Measurements from ENCODE around the gene TTC19. TPM values are rescaled to one million over a fixed set of nuclear protein-coding genes. Genes with fewer than 3 reads are reported as not detected.

Gene TTC19
- total and polyA plus RNA-seq, 2 experiments from 2014 or later = 26.3 to 45.3 TPM

- H3F3A ChIP-seq (ENCODE audit: insufficient read depth) = peaks cover 16% of the 10 kb centered on the region
- H2AFZ ChIP-seq = no peak overlapping the region
- in situ Hi-C loops (cut with MboI) = no loop called here
- peaks cover 11% of the 10 kb centered on the region; the same call in 1 of the 2 replicates for H3K4me1 ChIP-seq (ENCODE audit: insufficient read depth)
- H3K9me3 ChIP-seq (ENCODE audit: low read depth) = no peaks in the 10 kb centered on the region
- H3K79me2 ChIP-seq (ENCODE audit: insufficient read depth) = peaks cover 36% of the 10 kb centered on the region
- no peaks in the 10 kb centered on the region for H3K36me3 ChIP-seq (ENCODE audit: low read depth)
- no peak for DNase-seq
- H4K20me1 ChIP-seq (ENCODE audit: insufficient read depth) = no peaks in the 10 kb centered on the region
- H3K4me3 ChIP-seq = no peak overlapping the region
- H3K9ac ChIP-seq = no peak overlapping the region
- H3K4me2 ChIP-seq (ENCODE audit: unreplicated experiment) = no peak overlapping the region
- TF ChIP-seq EZH2 (IDR thresholded peaks at IDR 0.05; ENCODE audit: insufficient read depth, poor library complexity, severe bottlenecking) (no peak), EZH2phosphoT487 (IDR thresholded peaks at IDR 0.05; ENCODE audit: insufficient read depth, low read depth) (no peak)
- no peaks in the 10 kb centered on the region for H3K27me3 ChIP-seq (replicated peaks; ENCODE audit: insufficient read depth)
- 86 to 88% methylated on average over 22 of the region's 22 CpGs for WGBS, 2 experiments (ENCODE audit: low coverage in 1 of 2, low lambda C conversion rate in 2 of 2, missing lambda C conversion rate in 2 of 2)
- H3K9me2 ChIP-seq (ENCODE audit: insufficient read depth) = no peaks in the 10 kb centered on the region
- no peak overlapping the region for H3K27ac ChIP-seq
These were observed 46.5 kb upstream of the TTC19 start for GRCh38 chr17:15952916-15953790.

- H3K27me3 ChIP-seq (replicated peaks; ENCODE audit: insufficient read depth) = no peaks in the 10 kb centered on the region
- WGBS, 2 experiments (ENCODE audit: low coverage in 1 of 2, low lambda C conversion rate in 2 of 2, missing lambda C conversion rate in 2 of 2) = 30 to 34% methylated on average over 5 of the region's 5 CpGs
- H2AFZ ChIP-seq = no peak overlapping the region
- DNase-seq = peak; percentile 95
- no peaks in the 10 kb centered on the region for H4K20me1 ChIP-seq (ENCODE audit: insufficient read depth)
- TF ChIP-seq EZH2 (IDR thresholded peaks at IDR 0.05; ENCODE audit: insufficient read depth, poor library complexity, severe bottlenecking) (no peak), EZH2phosphoT487 (IDR thresholded peaks at IDR 0.05; ENCODE audit: insufficient read depth, low read depth) (no peak)
- peaks cover 26% of the 10 kb centered on the region for H3F3A ChIP-seq (ENCODE audit: insufficient read depth)
- H3K4me2 ChIP-seq (ENCODE audit: unreplicated experiment) = no peak overlapping the region
- no peak overlapping the region for H3K27ac ChIP-seq
- in situ Hi-C loops (cut with MboI) = no loop called here
- peaks cover 20% of the 10 kb centered on the region for H3K4me1 ChIP-seq (ENCODE audit: insufficient read depth)
- H3K36me3 ChIP-seq (ENCODE audit: low read depth) = no peaks in the 10 kb centered on the region
- peaks cover 28% of the 10 kb centered on the region for H3K79me2 ChIP-seq (ENCODE audit: insufficient read depth)
- H3K9ac ChIP-seq = no peak overlapping the region
- H3K9me3 ChIP-seq (ENCODE audit: low read depth) = no peaks in the 10 kb centered on the region
- no peak overlapping the region for H3K4me3 ChIP-seq
- H3K9me2 ChIP-seq (ENCODE audit: insufficient read depth) = no peaks in the 10 kb centered on the region
These were observed 45.4 kb upstream of the TTC19 start for GRCh38 chr17:15954222-15954621.

GRCh38 chr17:15955793-15956541 is 43.7 kb upstream of the TTC19 start:
- Histone ChIP-seq H3K4me1 (ENCODE audit: insufficient read depth) (peaks cover 27% of the 10 kb centered on the region), H3K27ac (no peak overlapping the region), H3K9ac (no peak overlapping the region), H3K27me3 (replicated peaks; ENCODE audit: insufficient read depth) (no peaks in the 10 kb centered on the region), H3K36me3 (ENCODE audit: low read depth) (no peaks in the 10 kb centered on the region), H2AFZ (no peak overlapping the region), H3K9me2 (ENCODE audit: insufficient read depth) (no peaks in the 10 kb centered on the region), H3K9me3 (ENCODE audit: low read depth) (no peaks in the 10 kb centered on the region), H3K4me2 (ENCODE audit: unreplicated experiment) (no peak overlapping the region), H4K20me1 (ENCODE audit: insufficient read depth) (no peaks in the 10 kb centered on the region), H3K4me3 (no peak overlapping the region), H3K79me2 (ENCODE audit: insufficient read depth) (peaks cover 19% of the 10 kb centered on the region), H3F3A (ENCODE audit: insufficient read depth) (peaks cover 35% of the 10 kb centered on the region)
- 85% methylated on average over 14 of the region's 14 CpGs for WGBS, 2 experiments (ENCODE audit: low coverage in 1 of 2, low lambda C conversion rate in 2 of 2, missing lambda C conversion rate in 2 of 2)
- TF ChIP-seq EZH2 (IDR thresholded peaks at IDR 0.05; ENCODE audit: insufficient read depth, poor library complexity, severe bottlenecking) (no peak), EZH2phosphoT487 (IDR thresholded peaks at IDR 0.05; ENCODE audit: insufficient read depth, low read depth) (no peak)
- in situ Hi-C loops (cut with MboI) = no loop called here
- DNase-seq = no peak

GRCh38 chr17:15957206-15957605 is 42.4 kb upstream of the TTC19 start:
- Histone ChIP-seq H3K4me3 (no peak overlapping the region), H3K9ac (no peak overlapping the region), H3K9me3 (ENCODE audit: low read depth) (no peaks in the 10 kb centered on the region), H2AFZ (no peak overlapping the region), H4K20me1 (ENCODE audit: insufficient read depth) (no peaks in the 10 kb centered on the region), H3F3A (ENCODE audit: insufficient read depth) (peaks cover 35% of the 10 kb centered on the region), H3K4me2 (ENCODE audit: unreplicated experiment) (no peak overlapping the region), H3K27me3 (replicated peaks; ENCODE audit: insufficient read depth) (no peaks in the 10 kb centered on the region), H3K4me1 (ENCODE audit: insufficient read depth) (peaks cover 27% of the 10 kb centered on the region), H3K79me2 (ENCODE audit: insufficient read depth) (peaks cover 19% of the 10 kb centered on the region), H3K36me3 (ENCODE audit: low read depth) (no peaks in the 10 kb centered on the region), H3K27ac (no peak overlapping the region), H3K9me2 (ENCODE audit: insufficient read depth) (no peaks in the 10 kb centered on the region)
- TF ChIP-seq EZH2phosphoT487 (IDR thresholded peaks at IDR 0.05; ENCODE audit: insufficient read depth, low read depth) = no peak
- TF ChIP-seq EZH2 (IDR thresholded peaks at IDR 0.05; ENCODE audit: insufficient read depth, poor library complexity, severe bottlenecking) = no peak
- 86 to 92% methylated on average over 6 of the region's 6 CpGs for whole genome bisulfite sequencing, 2 experiments (ENCODE audit: low coverage in 1 of 2, low lambda C conversion rate in 2 of 2, missing lambda C conversion rate in 2 of 2)
- in situ Hi-C loops (cut with MboI) = no loop called here
- no peak for DNase-seq

Measured in GM23248 (cell line).